Skeletal muscle tissue (tissue), 4 donors: ENCODE data around the gene MINDY4. TPM values are rescaled to one million over a fixed set of nuclear protein-coding genes. Genes with fewer than 3 reads are reported as not detected.

ENCODE experiments used
- H3K27ac ChIP-seq: one replicate; pipeline ENCODE4 v1.7.0; 2013; ENCODE audit warnings: mild to moderate bottlenecking, low read depth, low read length, inconsistent platforms
- H3K27me3 ChIP-seq, 3 donors: one replicate each; pipeline ENCODE4 v1.7.0; 2013; ENCODE audit warnings: low read length in 3 of 3; ENCODE audit not compliant: control insufficient read depth in 3 of 3, insufficient read depth in 3 of 3
- H3K36me3 ChIP-seq, 3 donors: one replicate each; pipeline ENCODE4 v1.7.0; 2013; ENCODE audit warnings: low read length in 3 of 3; ENCODE audit not compliant: control insufficient read depth in 3 of 3, insufficient read depth in 3 of 3
- H3K4me1 ChIP-seq, 3 donors: one replicate each; pipeline ENCODE4 v1.7.0; 2013; ENCODE audit warnings: low read length in 3 of 3, mild to moderate bottlenecking in 3 of 3; ENCODE audit not compliant: control insufficient read depth in 3 of 3, insufficient read depth in 3 of 3
- H3K4me3 ChIP-seq, 3 donors: one replicate each; pipeline ENCODE4 v1.7.0; 2013; ENCODE audit warnings: low read length in 3 of 3
- H3K9ac ChIP-seq, 3 donors: one replicate each; pipeline ENCODE4 v1.7.0; 2013; ENCODE audit warnings: low read length in 3 of 3, mild to moderate bottlenecking in 3 of 3, moderate library complexity in 2 of 3, low read depth in 1 of 3
- H3K9me3 ChIP-seq, 3 donors: one replicate each; pipeline ENCODE4 v1.7.0; 2013; ENCODE audit warnings: low read length in 3 of 3; ENCODE audit not compliant: control insufficient read depth in 3 of 3
- total RNA-seq: library from RNA; depleted of rRNA; stranded (reverse); fragments of >200 nt; gene quantifications from one replicate; pipeline ENCODE4 v1.2.3, GENCODE V29; 2014
- donor health status: Osteomylitis.

The MINDY4 gene
- total RNA-seq, 1 donor from 2014 or later: 7.8 TPM

DNA sequence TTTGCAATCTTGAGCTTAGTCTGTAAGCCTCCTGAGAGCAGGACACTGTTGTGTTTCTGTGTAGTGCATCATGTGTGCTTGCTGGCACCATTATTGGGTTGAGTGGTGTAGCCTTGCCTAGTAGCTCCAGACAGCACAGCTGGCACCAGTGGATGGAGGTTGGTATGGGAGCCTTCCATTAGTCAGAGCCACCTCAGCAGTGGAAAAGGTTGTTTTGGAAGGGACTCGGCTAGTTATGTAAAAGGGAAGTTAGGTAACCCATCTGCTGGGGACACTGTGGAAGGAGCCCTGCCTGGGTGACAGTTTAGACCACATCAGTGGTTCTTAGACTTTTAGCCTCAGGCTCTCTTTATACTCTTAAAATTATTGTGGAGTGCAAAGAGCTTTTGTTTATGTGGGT, 16.3 kb downstream of the MINDY4 start:
- H3K36me3 ChIP-seq: peaks cover 2 to 16% (median 6%) of the 10 kb centered on the region in 3 donors
- H3K4me1 ChIP-seq: peaks cover 0 to 3% (median 3%) of the 10 kb centered on the region in 3 donors
- no peaks in the 10 kb centered on the region for H3K27me3 ChIP-seq
- H3K9ac ChIP-seq: no peak overlapping the region
- H3K9me3 ChIP-seq: no peaks in the 10 kb centered on the region
- H3K27ac ChIP-seq: no peak overlapping the region
- no peak overlapping the region for H3K4me3 ChIP-seq

DNA sequence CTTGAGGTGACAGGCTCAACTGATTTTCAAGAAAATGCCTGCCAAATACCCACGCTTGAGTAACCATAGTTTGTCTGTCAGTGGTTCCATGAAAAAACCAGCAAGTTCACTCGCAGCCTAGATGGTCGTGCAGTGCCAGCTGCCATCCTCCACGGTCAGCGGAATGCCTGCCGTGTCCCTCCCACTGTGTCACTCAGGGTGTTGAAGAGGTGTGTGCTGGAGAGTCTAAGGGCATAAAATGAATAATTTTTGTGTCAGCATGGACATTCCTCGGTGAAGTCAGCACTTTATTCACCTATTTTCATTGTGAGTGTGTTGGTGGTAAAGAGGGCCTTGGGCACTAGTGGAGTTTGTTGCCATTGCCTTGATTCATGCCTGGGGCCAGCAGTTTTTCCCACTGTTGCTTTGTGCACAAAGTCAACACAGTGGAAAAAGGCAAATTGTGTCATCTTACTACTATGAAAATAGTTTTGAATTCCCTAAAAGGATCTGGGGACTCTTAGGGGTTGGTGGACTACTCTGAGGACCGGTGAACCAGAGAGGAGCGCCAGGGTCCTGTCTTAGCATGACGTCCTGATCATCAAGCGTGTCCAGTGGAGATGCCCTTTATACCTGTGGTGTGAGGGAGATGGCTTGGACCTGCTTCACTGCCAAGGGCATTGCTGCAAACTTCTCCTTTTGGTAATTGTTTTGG, 17.6 kb downstream of the MINDY4 start:
- Histone ChIP-seq H3K4me3 (no peak overlapping the region), H3K9ac (no peak overlapping the region), H3K27ac (peak overlapping the region; percentile 45), H3K9me3 (no peaks in the 10 kb centered on the region), H3K27me3 (no peaks in the 10 kb centered on the region), H3K4me1 (peaks cover 0 to 3% (median 3%) of the 10 kb centered on the region in 3 donors), H3K36me3 (peaks cover 2 to 18% (median 6%) of the 10 kb centered on the region in 3 donors)

GRCh38 chr7:30789334-30789711, 18.1 kb downstream of the MINDY4 start:
- Histone ChIP-seq H3K27ac (peak overlapping the region; percentile 45), H3K9ac (no peak overlapping the region)

DNA sequence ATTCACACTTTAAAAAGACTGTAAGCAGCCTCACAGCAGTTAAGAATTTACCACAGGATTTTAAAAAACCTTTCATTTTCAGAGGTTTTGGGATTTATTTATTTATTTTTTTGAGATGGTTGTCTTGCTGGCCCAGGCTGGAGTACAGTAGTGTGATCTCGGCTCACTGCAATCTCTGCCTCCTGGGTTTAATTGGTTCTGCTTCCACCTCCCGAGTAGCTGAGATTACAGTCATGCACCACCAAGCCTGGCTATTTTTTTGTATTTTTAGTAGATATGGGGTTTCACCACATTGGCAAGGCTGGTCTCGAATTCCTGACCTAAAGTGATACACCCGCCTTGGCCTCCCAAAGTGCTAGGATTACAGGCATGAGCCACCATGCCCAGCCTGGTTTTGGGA, 19.1 kb downstream of the MINDY4 start:
- no peak overlapping the region for H3K4me3 ChIP-seq
- no peaks in the 10 kb centered on the region for H3K27me3 ChIP-seq
- peaks cover 0 to 4% (median 3%) of the 10 kb centered on the region in 3 donors for H3K4me1 ChIP-seq
- no peak overlapping the region for H3K9ac ChIP-seq
- H3K9me3 ChIP-seq: no peaks in the 10 kb centered on the region
- H3K27ac ChIP-seq: no peak overlapping the region
- peaks cover 2 to 18% (median 6%) of the 10 kb centered on the region in 3 donors for H3K36me3 ChIP-seq

More at GRCh38 chr7:30789334-30789711, 18.1 kb downstream of the MINDY4 start:
- Histone ChIP-seq H3K36me3 (peaks cover 2 to 18% (median 6%) of the 10 kb centered on the region in 3 donors), H3K27me3 (no peaks in the 10 kb centered on the region), H3K9me3 (no peaks in the 10 kb centered on the region), H3K4me1 (peaks cover 0 to 3% (median 3%) of the 10 kb centered on the region in 3 donors), H3K4me3 (no peak overlapping the region)

GRCh38 chr7:30791114-30791513, 19.9 kb downstream of the MINDY4 start:
- H3K4me1 ChIP-seq: peaks cover 0 to 9% (median 6%) of the 10 kb centered on the region in 3 donors
- H3K27ac ChIP-seq: no peak overlapping the region
- no peaks in the 10 kb centered on the region for H3K27me3 ChIP-seq
- H3K9ac ChIP-seq: no peak overlapping the region
- H3K4me3 ChIP-seq: no peak overlapping the region
- peaks cover 2 to 14% (median 6%) of the 10 kb centered on the region in 3 donors for H3K36me3 ChIP-seq
- H3K9me3 ChIP-seq: no peaks in the 10 kb centered on the region

DNA sequence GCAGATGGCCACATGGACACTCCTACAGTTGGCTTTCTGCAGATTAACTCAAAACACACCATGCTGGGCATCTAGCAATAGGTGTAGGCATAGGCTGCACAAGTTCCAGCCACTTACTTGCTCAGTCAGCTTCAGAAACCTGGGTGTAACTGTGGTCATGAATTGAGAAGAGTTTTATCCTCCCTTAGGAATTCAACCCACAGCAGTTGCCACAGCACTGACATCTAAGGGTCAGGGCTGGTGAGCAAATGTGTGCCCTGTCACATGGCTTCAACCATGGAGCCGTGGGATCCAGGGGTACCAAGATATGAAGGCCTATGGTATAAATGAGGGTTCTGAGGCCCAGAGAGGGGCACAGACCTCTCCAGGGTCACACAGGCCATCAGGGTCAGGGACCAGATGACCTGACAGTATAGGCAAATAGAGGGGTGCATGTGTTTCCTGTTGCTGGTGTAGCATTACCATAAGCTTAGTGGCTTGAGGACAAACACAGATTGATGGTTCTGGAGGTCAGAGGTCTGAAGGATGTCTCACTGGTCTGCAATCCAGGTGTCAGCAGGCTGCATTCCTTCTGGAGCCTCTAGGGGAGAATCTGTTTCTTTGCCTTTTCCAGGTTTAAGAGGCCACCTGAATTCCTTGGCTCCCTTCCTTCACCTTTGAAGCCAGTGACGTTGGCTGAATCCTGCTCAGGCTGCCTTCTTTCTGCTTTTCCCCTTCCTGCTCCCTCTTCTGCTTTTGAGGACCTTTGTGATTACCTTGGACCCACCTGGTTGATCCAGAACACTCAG, 24.1 kb downstream of the MINDY4 start:
- Histone ChIP-seq H3K4me1 (peaks cover 20 to 34% (median 25%) of the 10 kb centered on the region in 3 donors), H3K9ac (no peak overlapping the region), H3K27me3 (no peaks in the 10 kb centered on the region), H3K27ac (peak overlapping the region; percentile 25), H3K36me3 (peaks cover 2 to 8% (median 6%) of the 10 kb centered on the region in 3 donors), H3K4me3 (no peak overlapping the region), H3K9me3 (no peaks in the 10 kb centered on the region)

GRCh38 chr7:30796105-30796869, 25.1 kb downstream of the MINDY4 start:
- H3K27ac ChIP-seq: peak overlapping the region; percentile 25
- no peaks in the 10 kb centered on the region for H3K9me3 ChIP-seq
- H3K9ac ChIP-seq: no peak overlapping the region
- H3K27me3 ChIP-seq: no peaks in the 10 kb centered on the region
- H3K4me3 ChIP-seq: no peak overlapping the region
- H3K36me3 ChIP-seq: peaks cover 1 to 8% (median 2%) of the 10 kb centered on the region in 3 donors
- peaks cover 21 to 39% (median 31%) of the 10 kb centered on the region in 3 donors for H3K4me1 ChIP-seq

GRCh38 chr7:30797176-30798040, 26.2 kb downstream of the MINDY4 start:
- Histone ChIP-seq H3K27ac (peak overlapping the region; percentile 25), H3K4me1 (peaks cover 23 to 39% (median 31%) of the 10 kb centered on the region in 3 donors)

More at GRCh38 chr7:30797176-30798040, 26.2 kb downstream of the MINDY4 start:
- H3K9ac ChIP-seq: peak overlapping the region in 1 of 3 donors; percentile 15
- no peaks in the 10 kb centered on the region for H3K9me3 ChIP-seq
- no peaks in the 10 kb centered on the region for H3K27me3 ChIP-seq
- no peak overlapping the region for H3K4me3 ChIP-seq
- peaks cover 0 to 4% (median 0%) of the 10 kb centered on the region in 3 donors for H3K36me3 ChIP-seq
